HG02759 (cell line): Measurements from ENCODE around the gene IQCE.

ENCODE experiments used
- ATAC-seq: cut with Tn5 transposase; IDR thresholded peaks from one replicate; pipeline ENCODE4 v1.9.1; 2021; ENCODE audit warnings: mild to moderate bottlenecking, moderate library complexity; ENCODE audit not compliant: unreplicated experiment

IQCE gene

GRCh38 chr7:2631946-2632732 lies 73.4 kb downstream of the IQCE start, which contains the start of gene TTYH3:
TTYH3 (plus strand) TSS chr7:2631986; CDS start chr7:2632156, 170 bp downstream.
- peak; percentile 52 for ATAC-seq

- ATAC-seq: no peak
Measured at GRCh38 chr7:2632733-2633537, 74.2 kb downstream of the IQCE start.

- ATAC-seq: no peak
Measured at GRCh38 chr7:2633538-2634266, 74.9 kb downstream of the IQCE start.

- no peak for ATAC-seq
Measured at GRCh38 chr7:2634267-2635145, 75.7 kb downstream of the IQCE start.

- ATAC-seq: no peak
Measured at GRCh38 chr7:2635148-2635668, 76.4 kb downstream of the IQCE start.

GRCh38 chr7:2635810-2636701 lies 77.3 kb downstream of the IQCE start:
- no peak for ATAC-seq

GRCh38 chr7:2637066-2637471 lies 78.3 kb downstream of the IQCE start:
- no peak for ATAC-seq

GRCh38 chr7:2637505-2638223 lies 78.9 kb downstream of the IQCE start:
- no peak for ATAC-seq

- ATAC-seq: no peak
Measured at GRCh38 chr7:2638224-2638991, 79.6 kb downstream of the IQCE start.

GRCh38 chr7:2639181-2639681 lies 80.5 kb downstream of the IQCE start:
- ATAC-seq: no peak

GRCh38 chr7:2639695-2640481 lies 81.1 kb downstream of the IQCE start:
- ATAC-seq: no peak

- ATAC-seq: no peak
Measured at GRCh38 chr7:2640482-2640830, 81.7 kb downstream of the IQCE start.

- ATAC-seq: no peak
Measured at GRCh38 chr7:2640846-2641316, 82.1 kb downstream of the IQCE start.

- ATAC-seq: peak; percentile 41
Measured at GRCh38 chr7:2641406-2642393, 82.9 kb downstream of the IQCE start.

- no peak for ATAC-seq
Measured at GRCh38 chr7:2643386-2644219, 84.8 kb downstream of the IQCE start.
